HG03575 (cell line): ENCODE data around the gene CNOT9.

Experiments
- ATAC-seq: cut with Tn5 transposase; IDR thresholded peaks from one replicate; pipeline ENCODE4 v1.9.1; 2021; ENCODE audit not compliant: unreplicated experiment, insufficient number of reproducible peaks, low FRiP score; ENCODE audit errors: extremely low read depth

The CNOT9 gene

GRCh38 chr2:218638372-218638771, 69.7 kb downstream of the CNOT9 start:
- no peak for ATAC-seq

GRCh38 chr2:218642121-218642656, 73.5 kb downstream of the CNOT9 start:
- ATAC-seq: no peak

GRCh38 chr2:218642786-218643185, 74.1 kb downstream of the CNOT9 start:
- ATAC-seq: no peak

GRCh38 chr2:218643751-218644310, 75.2 kb downstream of the CNOT9 start:
- no peak for ATAC-seq

GRCh38 chr2:218644721-218645120, 76.1 kb downstream of the CNOT9 start:
- ATAC-seq: no peak

- ATAC-seq: no peak
Measured at GRCh38 chr2:218645126-218645525, 76.5 kb downstream of the CNOT9 start.
